Myocyte (in vitro differentiated cells): ENCODE results near the gene COL4A1. TPM values are rescaled to one million over a fixed set of nuclear protein-coding genes. Genes with fewer than 3 reads are reported as not detected.

Source experiments
- DNase-seq: peaks from one replicate; pipeline ENCODE4 v3.0.0-alpha.2; 2012; ENCODE audit warnings: low read depth
- total RNA-seq: library from RNA; depleted of rRNA; stranded (reverse); fragments of >200 nt; gene quantifications from 2 replicates; pipeline ENCODE4 v1.2.3, GENCODE V29; 2014

COL4A1 gene
- total RNA-seq, 1 donor from 2014 or later, result 128 TPM

DNA sequence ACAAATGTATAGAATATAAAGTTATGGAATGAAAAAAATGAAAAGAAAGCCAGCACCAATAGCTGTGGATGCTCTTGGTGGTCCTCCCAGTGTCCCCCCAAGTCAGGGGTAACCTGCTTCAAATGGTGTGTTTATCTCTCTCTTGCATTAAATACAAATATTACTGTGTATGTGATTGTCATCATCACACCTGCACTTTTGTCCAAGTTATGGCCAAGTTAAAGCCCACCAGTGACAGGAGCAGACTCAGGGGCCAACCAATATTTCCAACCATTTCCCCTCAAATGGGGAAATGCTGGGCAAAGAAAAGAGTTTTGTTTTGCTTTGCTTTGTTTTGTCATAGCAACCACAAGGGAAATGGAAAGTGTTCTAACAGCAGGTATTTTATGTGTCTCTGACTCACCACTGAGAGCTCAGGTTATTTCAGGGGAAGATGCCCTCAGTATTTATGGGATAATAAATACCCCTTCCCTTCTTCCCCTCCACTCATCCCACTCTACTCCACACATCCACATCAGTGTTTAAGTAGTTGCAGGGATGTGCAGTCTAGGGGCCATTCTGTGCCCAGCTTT lies 133.6 kb downstream of the COL4A1 start:
- DNase-seq, result no peak

DNA sequence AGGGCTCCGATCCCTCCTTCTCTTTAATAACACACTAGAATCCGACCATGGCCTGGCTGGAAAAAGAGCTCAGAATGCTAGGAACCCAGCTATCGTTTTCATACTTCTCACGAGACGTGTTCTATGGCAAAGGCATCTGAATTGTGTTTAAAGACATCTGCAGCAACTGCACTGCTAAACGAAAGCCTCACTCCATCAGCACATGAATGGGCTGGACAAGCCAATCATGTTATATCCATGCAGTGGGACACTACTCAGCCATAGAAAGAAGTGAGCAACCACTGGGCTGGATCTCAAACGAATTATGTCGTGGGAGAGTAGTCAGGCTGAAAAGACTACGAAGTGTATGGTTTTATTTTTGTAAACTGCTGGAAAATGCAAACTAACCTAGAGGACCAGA lies 136.1 kb downstream of the COL4A1 start:
- no peak for DNase-seq

GRCh38 chr13:110170020-110170790 lies 136.8 kb downstream of the COL4A1 start:
- DNase-seq, result no peak

DNA sequence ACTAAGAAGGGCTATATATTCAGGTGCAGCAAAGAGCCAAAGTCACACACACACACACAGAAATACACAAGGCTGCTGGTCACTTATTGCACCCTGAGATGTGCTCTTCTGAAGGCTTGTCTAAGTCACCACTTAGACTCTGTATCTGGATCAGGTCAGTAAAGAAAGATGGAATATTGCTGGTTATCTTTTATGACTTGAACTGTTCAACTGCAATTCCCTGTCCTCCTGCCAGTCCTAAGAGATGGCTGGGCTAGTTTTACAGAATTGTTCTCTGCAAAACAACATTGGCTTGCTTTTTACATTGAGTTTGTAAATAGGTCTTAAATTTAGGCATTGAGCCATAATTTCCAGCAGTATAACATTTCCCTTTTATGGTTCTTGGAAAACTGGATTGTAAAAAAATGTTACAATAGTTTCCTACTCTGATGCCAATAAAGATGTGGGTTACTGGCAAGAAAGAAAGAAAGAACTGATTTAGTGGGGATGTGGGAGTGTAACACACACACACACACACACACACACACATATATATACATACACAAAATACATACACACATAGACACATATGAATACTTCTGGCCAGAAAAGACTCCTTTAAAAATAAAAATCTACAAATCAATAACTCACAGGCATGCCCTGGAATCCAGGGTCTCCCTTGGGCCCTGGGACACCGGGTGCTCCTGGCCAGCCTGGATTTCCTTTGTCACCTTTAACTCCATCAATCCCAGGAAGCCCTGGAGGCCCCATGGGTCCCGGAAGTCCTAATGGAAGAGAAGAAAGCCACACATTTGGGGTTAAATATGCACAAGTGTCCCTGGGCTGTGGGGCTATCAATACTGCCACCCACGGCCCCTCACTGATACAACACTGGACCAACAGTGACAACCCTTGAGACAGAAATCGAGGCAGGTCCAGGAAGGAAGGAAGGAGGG lies 137.7 kb downstream of the COL4A1 start:
- DNase-seq, result no peak

DNA sequence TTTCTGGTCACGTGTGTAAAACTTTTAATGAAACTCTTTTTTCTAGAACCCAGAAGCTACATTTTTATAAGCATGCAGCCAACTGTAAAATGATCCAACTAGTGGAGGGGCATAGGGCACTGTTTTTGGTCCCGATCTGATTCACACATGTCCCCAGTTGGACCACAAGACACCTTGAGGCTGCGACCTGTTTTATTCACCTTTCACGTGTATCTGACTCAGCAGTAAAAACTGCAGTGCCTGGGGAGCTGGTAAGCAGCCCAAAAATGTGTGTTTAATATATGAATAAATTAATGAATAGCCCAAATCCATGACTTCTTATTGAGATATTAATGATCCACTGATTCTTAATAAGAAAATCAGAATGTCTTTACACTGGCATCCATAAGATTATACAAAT lies 140.4 kb downstream of the COL4A1 start:
- no peak for DNase-seq

DNA sequence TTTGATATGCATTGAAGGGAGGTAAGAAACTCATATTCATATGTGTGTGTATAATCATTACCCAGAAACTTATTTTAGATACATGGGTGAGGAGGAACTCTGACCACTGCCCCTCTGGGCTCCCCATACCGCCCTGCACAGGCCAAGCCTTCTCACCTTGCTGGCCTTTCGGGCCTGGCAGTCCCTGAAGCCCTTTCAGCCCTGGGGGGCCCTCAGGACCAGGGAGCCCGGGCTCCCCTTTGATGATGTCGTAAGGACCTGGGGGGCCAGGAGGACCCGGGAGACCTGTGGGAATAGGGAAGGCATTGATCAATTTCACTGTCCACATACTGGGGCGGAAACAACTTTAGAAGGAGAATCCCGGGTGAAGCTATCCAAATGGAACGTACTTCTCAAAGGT lies 142.3 kb downstream of the COL4A1 start:
- no peak for DNase-seq

DNA sequence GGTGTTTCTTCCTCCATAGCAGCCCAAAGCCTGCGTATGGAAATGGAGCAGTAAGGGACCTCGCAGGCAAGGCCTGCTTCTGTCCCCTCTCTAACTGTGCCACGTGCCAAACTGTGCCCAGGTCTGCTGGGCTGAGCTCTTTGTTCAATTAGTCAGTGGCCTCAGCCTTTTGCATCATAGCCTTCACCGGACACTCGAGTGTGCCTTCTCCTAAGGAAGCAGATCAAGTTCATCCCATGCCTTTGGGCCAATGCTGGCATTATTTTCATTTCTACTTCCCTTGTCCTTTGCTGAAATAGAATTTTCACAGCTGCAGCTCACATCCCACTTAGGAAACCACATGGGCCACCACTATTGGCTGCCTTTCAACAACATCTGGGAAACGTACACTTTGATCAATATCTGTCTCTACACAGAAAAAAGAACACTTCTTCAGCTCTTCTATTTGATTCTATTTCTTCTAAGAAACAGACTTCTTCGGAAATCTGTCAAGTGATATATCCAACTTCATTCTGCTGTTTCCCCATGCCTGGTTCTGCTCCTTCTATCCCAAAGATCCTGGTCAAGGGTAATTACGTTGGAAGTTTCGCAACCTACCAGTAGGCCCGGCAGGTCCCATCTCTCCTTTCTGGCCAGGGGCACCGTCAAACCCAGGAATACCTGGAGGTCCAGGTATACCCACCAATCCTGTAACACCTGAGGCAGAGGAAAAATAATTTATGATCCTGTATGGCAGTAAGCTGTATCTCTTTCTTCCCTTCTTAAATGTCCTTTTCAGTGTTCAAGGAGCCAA lies 143.9 kb downstream of the COL4A1 start:
- no peak for DNase-seq

DNA sequence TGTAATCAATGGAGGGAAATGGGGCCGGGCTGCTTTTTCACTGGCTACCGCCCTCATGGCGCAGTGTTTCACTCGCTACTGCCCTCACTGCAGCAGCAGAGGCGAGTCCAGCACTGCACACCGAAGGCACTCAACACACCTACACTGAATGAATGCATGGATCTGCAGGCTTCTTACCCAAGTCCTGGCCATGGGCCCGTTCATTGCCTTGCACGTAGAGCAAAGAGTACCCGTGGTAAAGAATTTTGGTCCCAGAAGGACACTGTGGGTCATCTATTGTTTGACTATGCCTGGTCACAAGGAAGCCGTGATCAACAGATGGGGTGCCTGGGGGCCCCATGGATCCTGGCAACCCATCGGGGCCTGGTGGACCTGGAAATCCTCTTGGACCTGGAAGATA lies 144.9 kb downstream of the COL4A1 start:
- no peak for DNase-seq

DNA sequence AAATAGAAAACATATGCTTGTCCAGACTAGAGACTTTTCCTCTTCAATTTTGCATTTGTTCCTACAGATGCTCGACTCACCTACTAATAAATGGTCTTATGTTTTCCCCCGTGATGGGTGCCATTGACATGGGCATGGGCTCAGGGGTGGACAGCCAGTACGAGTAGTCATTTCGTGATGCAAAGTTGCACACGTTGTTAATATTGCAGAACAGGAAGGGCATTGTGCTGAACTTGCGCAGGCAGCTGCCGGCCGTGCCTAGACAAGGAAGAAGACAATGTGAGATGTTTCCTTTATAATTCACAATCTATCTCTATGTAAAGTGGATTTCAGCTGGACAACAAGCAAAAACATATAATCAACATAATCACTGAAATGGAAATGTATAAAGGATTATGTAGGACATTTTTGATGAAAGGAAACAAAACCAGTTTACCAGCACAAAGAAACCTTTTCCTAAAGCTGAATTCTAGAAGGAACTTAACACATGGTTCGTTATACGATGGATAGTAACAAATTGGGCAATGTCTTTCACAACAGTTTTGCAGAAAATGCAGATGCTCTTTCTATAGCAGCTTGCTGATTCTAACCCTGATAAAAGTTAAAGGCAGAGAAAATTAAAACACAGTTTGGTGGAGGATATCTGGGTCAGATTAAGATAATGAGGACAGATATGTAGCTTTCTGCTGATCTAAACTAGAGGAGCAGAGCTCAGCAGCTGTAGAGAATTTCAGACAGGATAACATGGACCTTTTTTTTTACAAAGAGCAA lies 145.7 kb downstream of the COL4A1 start:
- DNase-seq, result no peak

DNA sequence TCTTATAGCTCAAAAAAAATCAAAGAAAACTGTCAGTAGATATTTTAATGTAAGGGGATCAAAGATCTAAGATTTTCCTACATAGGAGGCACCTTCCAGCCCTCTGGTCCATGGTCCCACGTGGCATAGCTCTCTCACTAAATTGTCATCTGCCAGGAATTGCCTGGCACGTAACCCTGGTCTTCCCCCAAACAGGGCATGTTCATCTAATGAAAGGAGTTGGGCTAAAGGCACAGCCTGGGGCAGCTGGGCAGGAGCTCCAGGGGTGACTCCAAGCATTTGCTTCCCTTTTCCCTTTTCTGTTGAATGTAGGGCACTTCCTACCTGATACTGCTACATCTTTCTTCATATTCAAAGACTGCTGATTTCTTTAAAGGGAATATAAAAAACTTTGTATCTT lies 148.7 kb downstream of the COL4A1 start:
- DNase-seq, result no peak

DNA sequence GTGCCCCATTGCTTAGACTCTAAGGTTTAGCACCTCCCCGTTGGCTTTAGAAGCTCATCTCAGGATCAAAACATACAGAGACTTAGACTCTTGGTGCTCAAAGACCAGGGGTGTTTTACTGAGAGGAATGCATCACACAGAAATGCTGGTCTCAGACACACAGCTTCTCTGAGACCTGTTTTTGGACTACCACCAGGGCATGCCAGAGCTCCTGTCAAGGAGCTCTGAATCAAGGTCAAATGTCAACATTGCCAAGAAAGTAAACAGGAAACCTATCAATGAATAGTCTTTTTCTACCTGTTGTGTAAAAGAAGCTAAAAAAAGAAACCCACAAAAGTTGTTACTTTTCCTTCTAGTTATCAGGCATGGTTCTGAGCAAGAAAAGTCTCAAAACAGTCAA lies 149.2 kb downstream of the COL4A1 start:
- no peak for DNase-seq

- no peak for DNase-seq
Measured at GRCh38 chr13:110156301-110157049, 150.5 kb downstream of the COL4A1 start.

GRCh38 chr13:110155072-110155471 lies 151.9 kb downstream of the COL4A1 start:
- DNase-seq, result no peak

- no peak for DNase-seq
Measured at GRCh38 chr13:110154410-110154933, 152.5 kb downstream of the COL4A1 start.

DNA sequence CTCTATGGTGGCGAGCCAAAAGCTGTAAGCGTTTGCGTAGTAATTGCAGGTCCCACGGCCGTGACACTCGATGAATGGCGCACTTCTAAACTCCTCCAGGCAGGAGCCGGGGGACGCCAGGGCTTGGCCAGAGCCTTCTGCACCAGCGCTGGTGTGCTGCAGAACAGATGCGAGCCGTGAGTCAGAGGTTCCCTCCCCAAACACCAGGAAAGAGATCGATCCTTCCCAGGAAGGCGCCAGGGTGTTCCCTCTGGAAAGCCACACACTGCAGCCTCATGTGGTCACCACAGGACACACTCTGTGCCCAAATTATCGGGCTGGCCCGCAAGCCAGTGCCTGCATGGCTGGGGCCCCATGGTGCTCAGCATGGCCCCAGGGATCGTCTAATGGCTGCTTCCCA lies 154.6 kb downstream of the COL4A1 start:
- no peak for DNase-seq

DNA sequence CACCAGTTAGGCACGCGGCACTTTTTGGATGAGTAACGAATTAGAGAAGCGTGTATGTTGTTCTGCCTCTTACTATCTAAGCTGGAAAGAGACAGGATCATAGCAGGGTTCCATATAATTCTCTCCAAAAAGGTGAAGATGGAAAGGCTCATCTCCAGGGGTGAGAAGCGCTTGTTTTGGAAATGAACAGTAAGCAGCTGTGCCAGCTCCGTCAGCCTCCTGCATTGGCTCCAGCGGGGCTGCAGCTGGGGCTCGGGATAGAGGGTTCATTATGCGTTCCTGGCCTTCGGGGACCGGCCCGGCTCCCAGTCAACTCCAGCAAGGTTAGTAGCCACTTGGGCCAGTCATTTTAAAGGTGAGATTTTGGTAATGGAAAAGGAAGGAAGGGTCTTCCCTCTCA lies 155.5 kb downstream of the COL4A1 start:
- no peak for DNase-seq

GRCh38 chr13:110150384-110151101 lies 156.4 kb downstream of the COL4A1 start:
- no peak for DNase-seq

- DNase-seq, result no peak
Measured at GRCh38 chr13:110149036-110149435, 157.9 kb downstream of the COL4A1 start.

- DNase-seq, result no peak
Measured at GRCh38 chr13:110140099-110140498, 166.9 kb downstream of the COL4A1 start.
